ENCODE data around the gene MAGI2. TPM values are rescaled to one million over a fixed set of nuclear protein-coding genes. Genes with fewer than 3 reads are reported as not detected.

MAGI2 gene
- total RNA-seq, 4 donors from 2014 or later = 0.98 to 4.8 (median 2.5) TPM

GRCh38 chr7:79063019-79063698 lies 390.3 kb downstream of the MAGI2 start:
- no peak for DNase-seq (ENCODE audit: low spot score in 2 of 2)
- WGBS = 44% methylated on average over 2 of the region's 2 CpGs
- H3K36me3 ChIP-seq = no peaks in the 10 kb centered on the region
- H3K27me3 ChIP-seq = no peaks in the 10 kb centered on the region
- H3K27ac ChIP-seq = no peak overlapping the region
- no peak overlapping the region for H3K4me3 ChIP-seq
- H3K9me3 ChIP-seq = no peaks in the 10 kb centered on the region
- TF ChIP-seq POLR2A (IDR thresholded peaks at IDR 0.05) = no peak
- TF ChIP-seq, protein P1, sequence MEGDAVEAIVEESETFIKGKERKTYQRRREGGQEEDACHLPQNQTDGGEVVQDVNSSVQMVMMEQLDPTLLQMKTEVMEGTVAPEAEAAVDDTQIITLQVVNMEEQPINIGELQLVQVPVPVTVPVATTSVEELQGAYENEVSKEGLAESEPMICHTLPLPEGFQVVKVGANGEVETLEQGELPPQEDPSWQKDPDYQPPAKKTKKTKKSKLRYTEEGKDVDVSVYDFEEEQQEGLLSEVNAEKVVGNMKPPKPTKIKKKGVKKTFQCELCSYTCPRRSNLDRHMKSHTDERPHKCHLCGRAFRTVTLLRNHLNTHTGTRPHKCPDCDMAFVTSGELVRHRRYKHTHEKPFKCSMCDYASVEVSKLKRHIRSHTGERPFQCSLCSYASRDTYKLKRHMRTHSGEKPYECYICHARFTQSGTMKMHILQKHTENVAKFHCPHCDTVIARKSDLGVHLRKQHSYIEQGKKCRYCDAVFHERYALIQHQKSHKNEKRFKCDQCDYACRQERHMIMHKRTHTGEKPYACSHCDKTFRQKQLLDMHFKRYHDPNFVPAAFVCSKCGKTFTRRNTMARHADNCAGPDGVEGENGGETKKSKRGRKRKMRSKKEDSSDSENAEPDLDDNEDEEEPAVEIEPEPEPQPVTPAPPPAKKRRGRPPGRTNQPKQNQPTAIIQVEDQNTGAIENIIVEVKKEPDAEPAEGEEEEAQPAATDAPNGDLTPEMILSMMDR (IDR thresholded peaks at IDR 0.05) = no peak
- TF ChIP-seq POLR2AphosphoS5 (IDR thresholded peaks at IDR 0.05) = no peak
- no peak for TF ChIP-seq EP300 (IDR thresholded peaks at IDR 0.05)
- H3K4me1 ChIP-seq = no peaks in the 10 kb centered on the region

DNA sequence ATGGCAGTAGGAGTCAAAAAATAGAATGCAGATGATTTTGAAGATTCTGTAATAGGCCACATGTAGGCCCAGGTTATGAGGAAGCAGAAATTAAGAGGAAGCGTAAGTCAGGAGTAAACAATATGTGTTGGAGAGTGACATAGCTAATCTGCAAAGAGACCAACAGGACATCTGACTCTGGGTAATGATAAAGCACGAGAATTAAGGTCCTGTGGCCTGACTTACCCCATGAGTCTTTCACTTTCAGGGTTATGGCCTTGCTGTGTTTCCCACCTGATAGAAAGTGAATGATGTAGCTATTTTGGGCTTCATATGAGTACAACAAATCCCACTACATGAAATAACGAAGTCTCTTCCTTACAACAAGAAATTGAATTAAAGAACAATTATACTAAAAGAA lies 393.0 kb downstream of the MAGI2 start:
- no peak for DNase-seq (ENCODE audit: low spot score in 2 of 2)
- TF ChIP-seq POLR2AphosphoS5 (IDR thresholded peaks at IDR 0.05) = no peak
- TF ChIP-seq, protein P1 (IDR thresholded peaks at IDR 0.05) = no peak
- TF ChIP-seq EP300 (IDR thresholded peaks at IDR 0.05) = no peak
- TF ChIP-seq POLR2A (IDR thresholded peaks at IDR 0.05) = no peak
- WGBS = 89% methylated on average over 3 of the region's 3 CpGs

DNA sequence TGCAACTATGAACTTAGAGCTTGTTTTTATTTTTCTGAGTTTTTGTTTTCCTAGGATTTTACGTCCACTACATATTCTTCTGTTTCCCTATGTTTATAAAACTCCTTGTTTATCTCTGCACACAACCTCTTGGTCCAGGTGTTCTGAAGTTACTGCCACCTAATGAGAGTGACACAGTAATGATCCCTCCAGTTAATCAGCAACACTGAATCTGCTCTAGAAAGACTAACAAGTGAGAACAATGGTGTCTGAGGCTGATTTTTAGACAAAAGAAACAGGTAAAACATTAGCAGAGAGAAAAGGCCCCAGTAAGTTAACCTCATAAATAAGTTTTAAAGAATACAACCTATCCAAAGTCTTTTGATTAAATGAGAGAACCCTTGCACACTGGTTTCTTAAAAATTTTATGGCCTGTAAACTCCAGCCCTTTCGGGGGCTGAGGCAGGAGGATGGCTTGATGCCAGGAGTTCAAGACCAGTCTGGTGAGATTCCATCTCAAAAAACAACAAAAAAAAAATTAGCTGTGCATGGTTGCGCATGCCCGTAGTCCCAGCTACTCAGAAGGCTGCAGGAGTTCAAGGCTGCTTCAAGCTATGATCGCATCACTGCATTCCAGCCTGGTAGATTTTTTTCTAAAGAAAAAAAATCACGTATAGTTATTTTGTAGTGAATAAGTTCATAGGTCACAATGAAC lies 397.6 kb downstream of the MAGI2 start:
- 52% methylated on average over 6 of the region's 6 CpGs for WGBS
- no peak for DNase-seq (ENCODE audit: low spot score in 2 of 2)

More for the DNA sequence above, 393.0 kb downstream of the MAGI2 start:
- Histone ChIP-seq H3K36me3 (no peaks in the 10 kb centered on the region), H3K4me1 (no peaks in the 10 kb centered on the region), H3K9me3 (no peaks in the 10 kb centered on the region), H3K4me3 (no peak overlapping the region), H3K27ac (no peak overlapping the region), H3K27me3 (no peaks in the 10 kb centered on the region)

DNA sequence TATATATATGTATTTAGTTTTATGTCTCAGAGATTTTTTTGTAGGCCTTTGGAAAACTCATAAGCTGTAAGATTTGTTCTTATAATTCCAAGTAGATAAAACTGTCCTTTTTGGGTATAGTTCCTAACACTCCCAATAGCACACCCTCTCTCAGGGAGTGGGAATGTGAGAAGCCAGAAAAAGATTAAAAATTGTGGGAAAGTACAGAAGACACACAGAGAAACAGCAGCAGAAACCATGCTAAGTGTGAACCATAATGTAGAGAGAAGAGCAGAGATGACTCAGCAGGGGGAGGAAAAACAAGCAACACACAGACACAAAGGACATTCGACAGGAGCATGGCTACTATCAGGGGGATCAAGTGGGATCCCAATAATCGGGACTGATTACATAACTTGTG lies 401.6 kb downstream of the MAGI2 start:
- H3K27me3 ChIP-seq = no peaks in the 10 kb centered on the region
- no peak overlapping the region for H3K4me3 ChIP-seq
- no peaks in the 10 kb centered on the region for H3K4me1 ChIP-seq
- no peak for TF ChIP-seq POLR2AphosphoS5 (IDR thresholded peaks at IDR 0.05)
- no peak for DNase-seq (ENCODE audit: low spot score in 2 of 2)
- no peaks in the 10 kb centered on the region for H3K36me3 ChIP-seq
- H3K9me3 ChIP-seq = no peaks in the 10 kb centered on the region
- H3K27ac ChIP-seq = no peak overlapping the region
- 70% methylated on average over 2 of the region's 2 CpGs for WGBS

More for the DNA sequence above, 397.6 kb downstream of the MAGI2 start:
- TF ChIP-seq POLR2AphosphoS5 (IDR thresholded peaks at IDR 0.05) (no peak), POLR2A (IDR thresholded peaks at IDR 0.05) (no peak), EP300 (IDR thresholded peaks at IDR 0.05) (no peak)
- TF ChIP-seq, protein P1 (IDR thresholded peaks at IDR 0.05) = no peak
- Histone ChIP-seq H3K27me3 (no peaks in the 10 kb centered on the region), H3K4me3 (no peak overlapping the region), H3K9me3 (no peaks in the 10 kb centered on the region), H3K36me3 (no peaks in the 10 kb centered on the region), H3K27ac (no peak overlapping the region), H3K4me1 (no peaks in the 10 kb centered on the region)

GRCh38 chr7:79050603-79051002 lies 402.9 kb downstream of the MAGI2 start:
- Histone ChIP-seq H3K27me3 (no peaks in the 10 kb centered on the region), H3K4me3 (no peak overlapping the region), H3K27ac (no peak overlapping the region), H3K36me3 (no peaks in the 10 kb centered on the region), H3K9me3 (no peaks in the 10 kb centered on the region), H3K4me1 (no peaks in the 10 kb centered on the region)
- TF ChIP-seq POLR2A (IDR thresholded peaks at IDR 0.05) (no peak), EP300 (IDR thresholded peaks at IDR 0.05) (no peak), POLR2AphosphoS5 (IDR thresholded peaks at IDR 0.05) (no peak)
- TF ChIP-seq, protein P1 (IDR thresholded peaks at IDR 0.05) = no peak
- no peak for DNase-seq (ENCODE audit: low spot score in 2 of 2)
- 36% methylated on average over 5 of the region's 5 CpGs for WGBS

Data from suprapubic skin (tissue), 4 donors.